NCI-H510A treated with DMSO at 0.1 percent for 48 hours (cell line): ENCODE results near the gene C1QB.
A peak's percentile ranks its signal among the peaks of the same experiment; 100 is the strongest.

Experiments
- DNase-seq: peaks from one replicate; lab custom pipeline; 2025; lab: John Stamatoyannopoulos, UW

C1QB gene

GRCh38 chr1:22652881-22653316 lies at the start of gene C1QB:
TSS of gene C1QB (plus strand) at chr1:22653236. CDS start at chr1:22659463, 6,227 bp downstream.
- DNase-seq: no peak

GRCh38 chr1:22606161-22606560 lies 46.9 kb upstream of the C1QB start:
- DNase-seq: no peak

- no peak for DNase-seq
Observed at GRCh38 chr1:22607154-22607553, 45.9 kb upstream of the C1QB start.

GRCh38 chr1:22608361-22608760 lies 44.7 kb upstream of the C1QB start:
- DNase-seq: no peak

GRCh38 chr1:22609291-22609690 lies 43.7 kb upstream of the C1QB start:
- DNase-seq: no peak

GRCh38 chr1:22611530-22611947 lies 41.5 kb upstream of the C1QB start:
- no peak for DNase-seq

- peak; percentile 59 for DNase-seq
Observed at GRCh38 chr1:22612671-22613571, 40.1 kb upstream of the C1QB start.

GRCh38 chr1:22613572-22613918 lies 39.5 kb upstream of the C1QB start:
- no peak for DNase-seq

GRCh38 chr1:22613951-22614350 lies 39.1 kb upstream of the C1QB start:
- no peak for DNase-seq

- no peak for DNase-seq
Observed at GRCh38 chr1:22615886-22616285, 37.1 kb upstream of the C1QB start.

GRCh38 chr1:22616571-22616970 lies 36.5 kb upstream of the C1QB start:
- DNase-seq: no peak

GRCh38 chr1:22618056-22618455 lies 35.0 kb upstream of the C1QB start:
- DNase-seq: peak; percentile 63

- peak; percentile 32 for DNase-seq
Observed at GRCh38 chr1:22619252-22619651, 33.8 kb upstream of the C1QB start.

GRCh38 chr1:22619798-22620197 lies 33.2 kb upstream of the C1QB start:
- DNase-seq: no peak

- no peak for DNase-seq
Observed at GRCh38 chr1:22621761-22622160, 31.3 kb upstream of the C1QB start.

GRCh38 chr1:22625262-22625925 lies 27.6 kb upstream of the C1QB start:
- DNase-seq: no peak

- DNase-seq: peak; percentile 12
Observed at GRCh38 chr1:22626237-22627157, 26.5 kb upstream of the C1QB start.

GRCh38 chr1:22627331-22627730 lies 25.7 kb upstream of the C1QB start:
- peak; percentile 72 for DNase-seq

GRCh38 chr1:22628698-22629444 lies 24.2 kb upstream of the C1QB start:
- no peak for DNase-seq

GRCh38 chr1:22629886-22630285 lies 23.1 kb upstream of the C1QB start:
- DNase-seq: no peak

GRCh38 chr1:22633697-22634463 lies 19.2 kb upstream of the C1QB start:
- no peak for DNase-seq
